HEK293 (cell line): ENCODE data around the gene ARCN1.

Source experiments
- CTCF ChIA-PET: fragments of 350-600 bp; formaldehyde crosslinking; extraction: SDS; loops from one replicate; lab custom pipeline; 2021; ENCODE audit warnings: antibody characterized with exemption; lab: Yijun Ruan, JAX
- POLR2A ChIA-PET: fragments of 300-600 bp; formaldehyde crosslinking; extraction: SDS; loops from one replicate; lab custom pipeline; 2020; ENCODE audit warnings: antibody characterized with exemption, inconsistent platforms; lab: Yijun Ruan, JAX
- H3K27ac ChIP-seq: fragments of 200-500 bp; sonication (Bioruptor generic); 2 replicates; pipeline ENCODE4 v1.5.1; 2014; ENCODE audit warnings: low read depth, low read length, control low read depth, inconsistent platforms; ENCODE audit errors: extremely low read depth
- H3K36me3 ChIP-seq, 2 experiments: fragments of 200-500 bp in 1 of 2; sonication (Bioruptor generic) in 1 of 2; 1 replicate in 1 of 2; 2 replicates in 1 of 2; pipeline ENCODE4 v1.5.1; 2014 to 2017; ENCODE audit warnings: inconsistent platforms in 2 of 2, low read length in 2 of 2; ENCODE audit not compliant: control insufficient read depth in 2 of 2, insufficient read depth in 1 of 2
- H3K4me1 ChIP-seq: fragments of 200-500 bp; sonication (Bioruptor generic); 2 replicates; pipeline ENCODE4 v1.5.1; 2014; ENCODE audit warnings: mild to moderate bottlenecking, low read length, inconsistent platforms; ENCODE audit not compliant: control insufficient read depth, insufficient read depth
- H3K4me3 ChIP-seq: 2 replicates; pipeline ENCODE4 v1.5.1; 2011; ENCODE audit warnings: low read depth, mild to moderate bottlenecking, control low read depth, low read length, moderate library complexity
- H3K9me3 ChIP-seq: fragments of 200-500 bp; sonication (Bioruptor generic); 2 replicates; pipeline ENCODE4 v1.5.1; 2014; ENCODE audit warnings: low read depth, low read length, inconsistent platforms; ENCODE audit not compliant: control insufficient read depth, insufficient read depth
- BCL6B ChIP-seq: fragments of 450-650 bp; formaldehyde crosslinking; IDR thresholded peaks from 2 replicates; pipeline ENCODE4 v1.5.1; 2017; ENCODE audit warnings: missing biosample characterization, missing genetic modification characterization
- GLIS2 ChIP-seq: fragments of 450-650 bp; formaldehyde crosslinking; IDR thresholded peaks from 2 replicates; pipeline ENCODE4 v1.5.1; 2016; ENCODE audit warnings: missing biosample characterization, missing genetic modification characterization
- HOXD13 ChIP-seq: sonication (generic); formaldehyde crosslinking; IDR thresholded peaks from 2 replicates; pipeline ENCODE4 v1.8.0; 2022; ENCODE audit warnings: missing genetic modification reagents, borderline replicate concordance
- OSR2 ChIP-seq: fragments of 450-650 bp; formaldehyde crosslinking; IDR thresholded peaks from 2 replicates; pipeline ENCODE4 v1.5.1; 2016; ENCODE audit warnings: missing biosample characterization, missing genetic modification characterization
- SALL2 ChIP-seq: fragments of 450-650 bp; formaldehyde crosslinking; IDR thresholded peaks from 2 replicates; pipeline ENCODE4 v1.5.0; 2017; ENCODE audit warnings: missing biosample characterization, mild to moderate bottlenecking, missing genetic modification characterization, borderline replicate concordance
- ZNF18 ChIP-seq: fragments of 450-650 bp; formaldehyde crosslinking; IDR thresholded peaks from 2 replicates; pipeline ENCODE4 v1.5.1; 2016; ENCODE audit warnings: missing biosample characterization, missing genetic modification characterization
- ZNF223 ChIP-seq: fragments of 450-650 bp; formaldehyde crosslinking; IDR thresholded peaks from 2 replicates; pipeline ENCODE4 v1.5.1; 2016; ENCODE audit warnings: missing biosample characterization, missing genetic modification characterization
- ZNF350 ChIP-seq: fragments of 450-650 bp; formaldehyde crosslinking; IDR thresholded peaks from 2 replicates; pipeline ENCODE4 v1.5.0; 2017; ENCODE audit warnings: missing biosample characterization, mild to moderate bottlenecking, missing genetic modification characterization
- ZNF433 ChIP-seq: fragments of 450-650 bp; formaldehyde crosslinking; IDR thresholded peaks from 2 replicates; pipeline ENCODE4 v1.5.1; 2016; ENCODE audit warnings: missing biosample characterization, missing genetic modification characterization, low read depth
- ZNF510 ChIP-seq: fragments of 450-650 bp; formaldehyde crosslinking; IDR thresholded peaks from 2 replicates; pipeline ENCODE4 v1.5.1; 2018; ENCODE audit warnings: mild to moderate bottlenecking, missing genetic modification characterization, missing biosample characterization; ENCODE audit not compliant: insufficient replicate concordance
- ZNF558 ChIP-seq: fragments of 450-650 bp; formaldehyde crosslinking; IDR thresholded peaks from 2 replicates; pipeline ENCODE4 v1.5.1; 2016; ENCODE audit warnings: missing biosample characterization, missing genetic modification characterization
- ZNF670 ChIP-seq: fragments of 450-650 bp; formaldehyde crosslinking; IDR thresholded peaks from 2 replicates; pipeline ENCODE4 v1.5.1; 2016; ENCODE audit warnings: missing biosample characterization, missing genetic modification characterization, low read depth
- ZNF701 ChIP-seq: fragments of 450-650 bp; formaldehyde crosslinking; IDR thresholded peaks from 2 replicates; pipeline ENCODE4 v1.5.1; 2016; ENCODE audit warnings: missing biosample characterization, missing genetic modification characterization
- ZNF707 ChIP-seq: fragments of 450-650 bp; formaldehyde crosslinking; IDR thresholded peaks from 2 replicates; pipeline ENCODE4 v1.5.1; 2016; ENCODE audit warnings: missing biosample characterization, missing genetic modification characterization
- ZNF776 ChIP-seq: fragments of 450-650 bp; formaldehyde crosslinking; IDR thresholded peaks from 2 replicates; pipeline ENCODE4 v1.5.0; 2017; ENCODE audit warnings: missing biosample characterization, missing genetic modification characterization, borderline replicate concordance
- ZSCAN30 ChIP-seq: fragments of 450-650 bp; IDR thresholded peaks from 2 replicates; pipeline ENCODE4 v1.5.1; 2018; ENCODE audit warnings: missing biosample characterization, mild to moderate bottlenecking, missing genetic modification characterization, moderate library complexity
- ZXDB ChIP-seq: fragments of 450-650 bp; formaldehyde crosslinking; IDR thresholded peaks from 2 replicates; pipeline ENCODE4 v1.5.1; 2016; ENCODE audit warnings: missing biosample characterization, missing genetic modification characterization
- TF ChIP-seq, protein P1 (sequence below): fragments of 450-650 bp; formaldehyde crosslinking; IDR thresholded peaks from 2 replicates; pipeline ENCODE4 v1.5.1; 2017; ENCODE audit warnings: missing biosample characterization, missing genetic modification characterization

The ARCN1 gene

GRCh38 chr11:118651820-118652219 lies 79.6 kb downstream of the ARCN1 start:
- H3K4me1 ChIP-seq = no peaks in the 10 kb centered on the region
- no peaks in the 10 kb centered on the region for H3K9me3 ChIP-seq
- H3K36me3 ChIP-seq = peaks cover 0 to 80% of the 10 kb centered on the region in 2 experiments; a peak in 2 of 3 replicates
- no peak overlapping the region for H3K27ac ChIP-seq
- ChIA-PET POLR2A (no interaction called here), CTCF (no interaction called here)
- H3K4me3 ChIP-seq = no peak overlapping the region
- TF ChIP-seq, protein P1, sequence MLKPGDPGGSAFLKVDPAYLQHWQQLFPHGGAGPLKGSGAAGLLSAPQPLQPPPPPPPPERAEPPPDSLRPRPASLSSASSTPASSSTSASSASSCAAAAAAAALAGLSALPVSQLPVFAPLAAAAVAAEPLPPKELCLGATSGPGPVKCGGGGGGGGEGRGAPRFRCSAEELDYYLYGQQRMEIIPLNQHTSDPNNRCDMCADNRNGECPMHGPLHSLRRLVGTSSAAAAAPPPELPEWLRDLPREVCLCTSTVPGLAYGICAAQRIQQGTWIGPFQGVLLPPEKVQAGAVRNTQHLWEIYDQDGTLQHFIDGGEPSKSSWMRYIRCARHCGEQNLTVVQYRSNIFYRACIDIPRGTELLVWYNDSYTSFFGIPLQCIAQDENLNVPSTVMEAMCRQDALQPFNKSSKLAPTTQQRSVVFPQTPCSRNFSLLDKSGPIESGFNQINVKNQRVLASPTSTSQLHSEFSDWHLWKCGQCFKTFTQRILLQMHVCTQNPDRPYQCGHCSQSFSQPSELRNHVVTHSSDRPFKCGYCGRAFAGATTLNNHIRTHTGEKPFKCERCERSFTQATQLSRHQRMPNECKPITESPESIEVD = no peak
- no peak for TF ChIP-seq ZXDB
- no peak for TF ChIP-seq ZNF776 (tag by site-specific recombination)
- no peak for TF ChIP-seq ZNF18
- no peak for TF ChIP-seq ZNF558 (tag by site-specific recombination)
- no peak for TF ChIP-seq SALL2 (tag by site-specific recombination)
- TF ChIP-seq OSR2 (tag by site-specific recombination) = no peak
- no peak for TF ChIP-seq ZNF350
- TF ChIP-seq ZNF223 (tag by site-specific recombination) = no peak
- TF ChIP-seq HOXD13 (CRISPR knock-in tag) = no peak
- TF ChIP-seq ZNF670 (tag by site-specific recombination) = no peak
- TF ChIP-seq GLIS2 (tag by site-specific recombination) = no peak
- no peak for TF ChIP-seq ZNF701 (tag by site-specific recombination)
- no peak for TF ChIP-seq ZNF510 (tag by site-specific recombination)
- no peak for TF ChIP-seq ZNF433 (tag by site-specific recombination)
- TF ChIP-seq BCL6B (tag by site-specific recombination) = no peak
- TF ChIP-seq ZSCAN30 (tag by site-specific recombination) = no peak
- TF ChIP-seq ZNF707 (tag by site-specific recombination) = no peak
